HFFc6 (cell line): ENCODE results near the gene PILRB. TPM values are rescaled to one million over a fixed set of nuclear protein-coding genes. Genes with fewer than 3 reads are reported as not detected.
"Not testable (repeated sequence)": the region's sequence is repeated elsewhere in the genome, so short reads cannot be mapped to it uniquely, and the experiment has no call there.

Source experiments
- DNase-seq: peaks from one replicate; pipeline ENCODE4 v3.0.0-alpha.2; 2018
- H3K27ac Mint-ChIP-seq: 2 replicates; pipeline ENCODE4 v1.8.0; 2020; ENCODE audit warnings: mild to moderate bottlenecking, mixed read lengths
- H3K27me3 Mint-ChIP-seq: 2 replicates; pipeline ENCODE4 v1.8.0; 2021; ENCODE audit warnings: mild to moderate bottlenecking, moderate library complexity, mixed read lengths; ENCODE audit not compliant: insufficient read depth
- H3K36me3 Mint-ChIP-seq: 2 replicates; pipeline ENCODE4 v1.8.0; 2021; ENCODE audit warnings: low read depth, mixed read lengths
- H3K4me1 Mint-ChIP-seq: 2 replicates; pipeline ENCODE4 v1.8.0; 2020; ENCODE audit warnings: low read depth, mixed read lengths
- H3K4me3 Mint-ChIP-seq: 2 replicates; pipeline ENCODE4 v1.8.0; 2020; ENCODE audit warnings: mild to moderate bottlenecking, moderate library complexity, mixed read lengths
- H3K9me3 Mint-ChIP-seq: 2 replicates; pipeline ENCODE4 v1.8.0; 2020; ENCODE audit warnings: mild to moderate bottlenecking, mixed read lengths
- total RNA-seq, 6 experiments: library from RNA; stranded (reverse); fragmentation: NEBNext Ultra II Directional; extraction: Animal tissue kit (Norgen Biotek cat#: 25700); gene quantifications; 2 replicates in 1 of 6; 3 replicates in 5 of 6; pipeline ENCODE4 v1.2.3, GENCODE V29; 2021
- TF ChIP-seq, protein P1 (sequence below): fragments of 200-600 bp; sonication (generic); IDR thresholded peaks from 2 replicates; pipeline ENCODE4 v1.5.0; 2021; ENCODE audit warnings: antibody characterized with exemption, mild to moderate bottlenecking

The PILRB gene
- total RNA-seq, 6 experiments from 2014 or later: 7.0 to 12.6 (median 10.6) TPM

DNA sequence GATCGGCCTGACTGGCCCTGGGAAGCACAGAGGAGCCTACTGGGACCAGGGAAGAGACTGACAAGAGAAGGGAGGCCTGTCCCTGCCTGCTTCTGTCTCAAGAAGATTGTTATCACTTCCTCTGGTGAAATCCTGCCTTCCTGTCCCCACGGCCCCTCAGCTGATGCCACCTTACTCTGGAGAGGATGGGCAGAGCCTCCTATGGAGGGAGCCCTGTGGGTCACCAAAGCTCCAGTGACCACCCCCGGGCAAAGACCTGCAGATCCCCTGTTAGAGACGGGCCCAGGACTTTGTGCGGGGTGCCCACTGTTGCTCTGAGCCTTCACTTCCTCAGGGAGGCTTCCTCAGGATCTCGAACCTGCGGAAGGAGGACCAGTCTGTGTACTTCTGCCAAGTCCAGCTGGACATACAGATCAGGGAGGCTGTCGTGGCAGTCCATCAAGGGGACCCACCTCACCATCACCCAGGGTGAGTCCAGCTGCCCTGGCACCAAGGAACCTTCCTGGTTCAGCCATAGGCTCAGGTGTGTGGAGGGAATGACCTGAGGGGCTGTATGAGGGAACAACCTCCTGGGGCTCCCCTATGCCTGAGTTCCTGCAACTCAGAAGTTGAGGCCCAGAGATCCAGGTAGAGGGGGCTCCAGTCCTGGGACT is 1.4 kb upstream of the PILRB start:
- no peak overlapping the region for H3K4me3 Mint-ChIP-seq
- H3K4me1 Mint-ChIP-seq: no peaks in the 10 kb centered on the region
- H3K9me3 Mint-ChIP-seq: no peaks in the 10 kb centered on the region
- TF ChIP-seq, protein P1, sequence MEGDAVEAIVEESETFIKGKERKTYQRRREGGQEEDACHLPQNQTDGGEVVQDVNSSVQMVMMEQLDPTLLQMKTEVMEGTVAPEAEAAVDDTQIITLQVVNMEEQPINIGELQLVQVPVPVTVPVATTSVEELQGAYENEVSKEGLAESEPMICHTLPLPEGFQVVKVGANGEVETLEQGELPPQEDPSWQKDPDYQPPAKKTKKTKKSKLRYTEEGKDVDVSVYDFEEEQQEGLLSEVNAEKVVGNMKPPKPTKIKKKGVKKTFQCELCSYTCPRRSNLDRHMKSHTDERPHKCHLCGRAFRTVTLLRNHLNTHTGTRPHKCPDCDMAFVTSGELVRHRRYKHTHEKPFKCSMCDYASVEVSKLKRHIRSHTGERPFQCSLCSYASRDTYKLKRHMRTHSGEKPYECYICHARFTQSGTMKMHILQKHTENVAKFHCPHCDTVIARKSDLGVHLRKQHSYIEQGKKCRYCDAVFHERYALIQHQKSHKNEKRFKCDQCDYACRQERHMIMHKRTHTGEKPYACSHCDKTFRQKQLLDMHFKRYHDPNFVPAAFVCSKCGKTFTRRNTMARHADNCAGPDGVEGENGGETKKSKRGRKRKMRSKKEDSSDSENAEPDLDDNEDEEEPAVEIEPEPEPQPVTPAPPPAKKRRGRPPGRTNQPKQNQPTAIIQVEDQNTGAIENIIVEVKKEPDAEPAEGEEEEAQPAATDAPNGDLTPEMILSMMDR: no peak
- peaks cover 10% of the 10 kb centered on the region for H3K36me3 Mint-ChIP-seq
- DNase-seq: no peak
- no peak overlapping the region for H3K27ac Mint-ChIP-seq
- H3K27me3 Mint-ChIP-seq: no peaks in the 10 kb centered on the region

DNA sequence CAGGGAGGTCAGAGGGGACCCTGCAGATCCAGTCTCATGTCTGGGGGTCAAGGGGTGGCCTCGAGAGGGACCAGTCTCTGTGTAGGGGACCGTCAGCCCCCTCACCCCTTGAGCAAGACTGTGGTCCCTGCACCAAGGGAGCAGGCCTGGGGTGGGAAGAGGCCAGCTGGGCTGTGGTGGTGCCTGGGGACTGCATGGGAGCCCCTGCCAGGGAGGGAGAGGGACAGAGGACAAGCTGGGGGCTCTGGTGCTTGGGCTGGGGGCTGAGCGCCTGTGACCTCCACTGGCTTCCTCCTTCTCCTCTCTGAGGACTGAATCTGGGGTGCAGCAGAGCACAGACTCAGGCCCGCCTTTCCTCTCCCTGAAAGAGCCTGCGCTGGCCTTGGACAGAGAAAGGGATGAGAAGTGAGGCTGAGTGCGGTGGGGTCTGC is 771 bp upstream of the PILRB start:
- H3K27me3 Mint-ChIP-seq: no peaks in the 10 kb centered on the region
- no peak overlapping the region for H3K4me3 Mint-ChIP-seq
- no peaks in the 10 kb centered on the region for H3K4me1 Mint-ChIP-seq
- no peaks in the 10 kb centered on the region for H3K9me3 Mint-ChIP-seq
- H3K27ac Mint-ChIP-seq: no peak overlapping the region
- TF ChIP-seq, protein P1: no peak
- no peak for DNase-seq
- H3K36me3 Mint-ChIP-seq: peaks cover 12% of the 10 kb centered on the region

DNA sequence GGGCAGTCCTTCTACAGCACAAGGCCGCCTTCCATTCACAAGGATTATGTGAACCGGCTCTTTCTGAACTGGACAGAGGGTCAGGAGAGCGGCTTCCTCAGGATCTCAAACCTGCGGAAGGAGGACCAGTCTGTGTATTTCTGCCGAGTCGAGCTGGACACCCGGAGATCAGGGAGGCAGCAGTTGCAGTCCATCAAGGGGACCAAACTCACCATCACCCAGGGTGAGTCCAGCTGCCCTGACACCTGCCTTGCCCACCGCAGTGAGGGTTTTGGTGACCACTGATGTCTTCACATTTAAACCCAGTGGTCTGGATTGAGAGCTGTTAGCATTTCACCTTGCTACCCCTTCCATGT is 918 bp downstream of the PILRB start:
- no peaks in the 10 kb centered on the region for H3K27me3 Mint-ChIP-seq
- no peaks in the 10 kb centered on the region for H3K9me3 Mint-ChIP-seq
- no peaks in the 10 kb centered on the region for H3K4me1 Mint-ChIP-seq
- H3K27ac Mint-ChIP-seq: no peak overlapping the region
- no peak for DNase-seq
- H3K4me3 Mint-ChIP-seq: no peak overlapping the region
- TF ChIP-seq, protein P1: no peak
- H3K36me3 Mint-ChIP-seq: peaks cover 26% of the 10 kb centered on the region

DNA sequence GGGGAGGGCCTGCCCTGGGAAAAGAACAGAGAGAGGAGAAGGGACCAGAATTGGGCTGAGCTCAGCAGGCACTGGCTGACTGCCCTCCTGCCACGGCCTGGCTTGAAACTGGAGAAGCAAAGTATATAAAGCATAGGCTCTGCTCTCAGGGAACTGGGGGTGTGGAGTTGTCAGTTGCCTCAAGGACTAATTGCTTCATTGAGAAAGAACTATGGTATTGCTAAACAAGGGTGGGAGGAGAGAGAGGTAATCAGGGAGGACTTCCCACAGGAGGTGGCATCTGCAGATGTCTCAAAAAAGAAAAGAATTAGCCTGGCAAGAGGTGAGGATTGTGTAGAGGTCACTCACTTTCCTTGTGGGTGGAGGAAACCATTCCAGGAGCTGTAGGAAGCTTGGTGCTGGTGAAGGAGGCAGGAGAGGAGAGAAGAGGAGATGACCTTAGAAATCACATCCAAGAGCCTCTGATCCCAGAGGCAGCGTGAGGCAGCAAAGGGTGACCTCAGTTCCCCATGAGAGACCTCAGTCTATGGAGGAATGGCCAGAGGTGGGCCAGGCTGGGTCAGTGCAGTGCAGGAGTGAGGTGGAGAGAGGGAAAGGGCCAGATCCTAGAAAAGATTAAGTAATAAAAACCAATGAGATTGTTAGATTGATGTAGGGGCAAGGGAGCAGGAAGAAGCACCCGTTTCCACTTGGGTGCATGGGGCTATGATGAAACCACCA is 2.4 kb downstream of the PILRB start:
- TF ChIP-seq, protein P1: no peak
- Mint-ChIP-seq H3K4me3 (no peak overlapping the region), H3K9me3 (no peaks in the 10 kb centered on the region), H3K27me3 (no peaks in the 10 kb centered on the region), H3K4me1 (no peaks in the 10 kb centered on the region), H3K36me3 (peaks cover 37% of the 10 kb centered on the region), H3K27ac (no peak overlapping the region)
- DNase-seq: no peak

DNA sequence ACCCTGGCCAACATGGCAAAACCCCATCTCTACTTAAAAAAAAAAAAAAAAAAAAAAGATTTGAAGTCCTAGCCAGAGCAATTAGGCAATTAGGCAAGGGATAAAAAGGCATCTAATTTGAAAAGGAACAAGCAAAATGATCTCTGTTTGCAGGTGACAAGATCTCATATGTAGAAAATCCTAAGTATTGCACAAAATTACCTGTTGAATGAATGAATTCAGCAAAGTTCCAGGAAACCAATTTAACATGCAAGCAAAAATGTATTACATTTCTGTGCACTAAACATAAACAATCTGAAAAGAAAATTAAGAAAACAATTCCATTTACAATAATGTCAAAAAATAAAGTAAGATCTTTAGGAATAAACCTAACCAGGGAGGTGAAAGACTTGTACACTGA is 5.2 kb downstream of the PILRB start:
- TF ChIP-seq, protein P1: no peak
- no peaks in the 10 kb centered on the region; the same call in 1 of the 2 replicates for H3K27me3 Mint-ChIP-seq
- peaks cover 44% of the 10 kb centered on the region for H3K36me3 Mint-ChIP-seq
- no peaks in the 10 kb centered on the region for H3K4me1 Mint-ChIP-seq
- H3K4me3 Mint-ChIP-seq: no peak overlapping the region
- DNase-seq: no peak
- H3K27ac Mint-ChIP-seq: no peak overlapping the region
- no peaks in the 10 kb centered on the region for H3K9me3 Mint-ChIP-seq

DNA sequence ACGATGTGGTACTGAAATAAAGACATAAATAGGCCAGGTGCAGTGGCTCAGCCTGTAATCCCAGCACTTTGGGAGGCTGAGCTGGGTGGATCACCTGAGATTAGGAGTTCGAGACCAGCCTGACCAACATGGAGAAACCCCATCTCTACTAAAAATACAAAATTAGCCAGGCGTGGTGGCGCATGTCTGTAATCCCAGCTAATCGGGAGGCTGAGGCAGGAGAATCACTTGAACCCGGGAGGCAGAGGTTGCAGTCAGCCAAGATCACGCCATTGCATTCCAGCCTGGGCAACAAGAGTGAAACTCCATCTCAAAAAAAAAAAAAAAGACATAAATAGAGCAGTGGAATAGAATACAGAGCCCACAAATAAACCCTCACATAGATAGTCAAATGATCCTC is 5.9 kb downstream of the PILRB start:
- not testable (repeated sequence) for DNase-seq, H3K9me3 Mint-ChIP-seq, H3K27ac Mint-ChIP-seq, H3K4me1 Mint-ChIP-seq, H3K4me3 Mint-ChIP-seq, H3K27me3 Mint-ChIP-seq
- peaks cover 44% of the 10 kb centered on the region for H3K36me3 Mint-ChIP-seq
